HCT116 (cell line): ENCODE measurements around the gene OSBPL5.

Experiments used
- CEBPB ChIP-seq: IDR thresholded peaks from 2 replicates; pipeline ENCODE4 v1.6.1; 2012; ENCODE audit warnings: low read depth
- EGR1 ChIP-seq: IDR thresholded peaks from 2 replicates; pipeline ENCODE4 v1.6.1; 2012; ENCODE audit warnings: low read depth
- EZH2phosphoT487 ChIP-seq: fragments of 200-600 bp; IDR thresholded peaks from 2 replicates; pipeline ENCODE4 v1.6.1; 2018; ENCODE audit warnings: antibody characterized with exemption, borderline replicate concordance
- POLR2A ChIP-seq: IDR thresholded peaks from 2 replicates; pipeline ENCODE4 v1.7.0; 2011; ENCODE audit warnings: borderline replicate concordance; ENCODE audit not compliant: insufficient read depth, insufficient read length; ENCODE audit errors: extremely low read depth
- POLR2AphosphoS5 ChIP-seq: IDR thresholded peaks from 2 replicates; pipeline ENCODE4 v1.6.1; 2011; ENCODE audit warnings: mild to moderate bottlenecking, low read depth, low read length, moderate library complexity
- RAD21 ChIP-seq: IDR thresholded peaks from 2 replicates; pipeline ENCODE4 v1.6.1; 2012; ENCODE audit warnings: low read depth, mild to moderate bottlenecking
- SIN3A ChIP-seq: IDR thresholded peaks from 2 replicates; pipeline ENCODE4 v1.6.1; 2012; ENCODE audit warnings: low read depth
- SP1 ChIP-seq: IDR thresholded peaks from 2 replicates; pipeline ENCODE4 v1.6.1; 2012; ENCODE audit warnings: low read depth
- SRF ChIP-seq: IDR thresholded peaks from 2 replicates; pipeline ENCODE4 v1.6.1; 2012; ENCODE audit warnings: low read depth
- ZNF274 ChIP-seq: fragments of 200-500 bp; sonication (Bioruptor generic); IDR thresholded peaks from 2 replicates; pipeline ENCODE4 v1.6.1; 2014; ENCODE audit warnings: mild to moderate bottlenecking, low read depth, low read length, inconsistent platforms
- TF ChIP-seq, protein P1 (sequence below): IDR thresholded peaks from 2 replicates; pipeline ENCODE4 v1.6.1; 2012
- TF ChIP-seq, protein P2 (sequence below): IDR thresholded peaks from 2 replicates; pipeline ENCODE4 v1.6.1; 2012
- TF ChIP-seq, protein P3 (sequence below), 3 experiments: fragments of 200-600 bp in 1 of 3; sonication (generic) in 1 of 3; IDR thresholded peaks in 2 of 3; conservative IDR thresholded peaks in 1 of 3; 2 replicates each; pipeline ENCODE4 v1.5.1; 2012 to 2017; ENCODE audit warnings: low read depth in 2 of 3, low read length in 2 of 3, antibody characterized with exemption in 1 of 3, borderline replicate concordance in 1 of 3, control low read depth in 1 of 3, mild to moderate bottlenecking in 1 of 3, mixed read lengths in 1 of 3, mixed run types in 1 of 3, moderate library complexity in 1 of 3; ENCODE audit not compliant: insufficient read depth in 1 of 3
- TF ChIP-seq, protein P4 (sequence below): IDR thresholded peaks from 2 replicates; pipeline ENCODE4 v1.6.1; 2012; ENCODE audit warnings: low read depth

DNA sequence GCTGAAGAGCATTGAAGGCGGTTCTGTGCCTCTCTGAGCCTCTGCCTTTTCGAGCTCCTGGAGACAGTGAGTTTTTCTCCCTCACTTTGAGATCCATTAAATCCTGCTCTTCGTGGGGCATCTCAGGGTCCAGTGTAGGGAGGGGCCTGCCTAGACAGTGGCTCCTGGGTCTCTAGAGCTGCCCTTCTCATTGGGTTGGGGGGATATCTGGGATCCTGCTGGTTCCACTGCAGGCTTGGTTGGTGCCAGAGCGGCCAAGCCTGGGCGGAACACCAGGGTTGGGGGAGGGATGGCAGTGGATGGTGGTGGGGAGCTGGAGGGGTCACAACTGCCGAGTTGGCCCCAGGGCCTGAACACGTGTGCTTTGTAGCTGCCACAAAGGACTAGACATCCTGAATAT, 55.7 kb downstream of the OSBPL5 start:
- TF ChIP-seq, protein P1, sequence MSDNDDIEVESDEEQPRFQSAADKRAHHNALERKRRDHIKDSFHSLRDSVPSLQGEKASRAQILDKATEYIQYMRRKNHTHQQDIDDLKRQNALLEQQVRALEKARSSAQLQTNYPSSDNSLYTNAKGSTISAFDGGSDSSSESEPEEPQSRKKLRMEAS = no peak
- no peak for TF ChIP-seq RAD21
- TF ChIP-seq, protein P2, sequence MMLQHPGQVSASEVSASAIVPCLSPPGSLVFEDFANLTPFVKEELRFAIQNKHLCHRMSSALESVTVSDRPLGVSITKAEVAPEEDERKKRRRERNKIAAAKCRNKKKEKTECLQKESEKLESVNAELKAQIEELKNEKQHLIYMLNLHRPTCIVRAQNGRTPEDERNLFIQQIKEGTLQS = no peak
- TF ChIP-seq CEBPB = no peak
- TF ChIP-seq, protein P3, sequence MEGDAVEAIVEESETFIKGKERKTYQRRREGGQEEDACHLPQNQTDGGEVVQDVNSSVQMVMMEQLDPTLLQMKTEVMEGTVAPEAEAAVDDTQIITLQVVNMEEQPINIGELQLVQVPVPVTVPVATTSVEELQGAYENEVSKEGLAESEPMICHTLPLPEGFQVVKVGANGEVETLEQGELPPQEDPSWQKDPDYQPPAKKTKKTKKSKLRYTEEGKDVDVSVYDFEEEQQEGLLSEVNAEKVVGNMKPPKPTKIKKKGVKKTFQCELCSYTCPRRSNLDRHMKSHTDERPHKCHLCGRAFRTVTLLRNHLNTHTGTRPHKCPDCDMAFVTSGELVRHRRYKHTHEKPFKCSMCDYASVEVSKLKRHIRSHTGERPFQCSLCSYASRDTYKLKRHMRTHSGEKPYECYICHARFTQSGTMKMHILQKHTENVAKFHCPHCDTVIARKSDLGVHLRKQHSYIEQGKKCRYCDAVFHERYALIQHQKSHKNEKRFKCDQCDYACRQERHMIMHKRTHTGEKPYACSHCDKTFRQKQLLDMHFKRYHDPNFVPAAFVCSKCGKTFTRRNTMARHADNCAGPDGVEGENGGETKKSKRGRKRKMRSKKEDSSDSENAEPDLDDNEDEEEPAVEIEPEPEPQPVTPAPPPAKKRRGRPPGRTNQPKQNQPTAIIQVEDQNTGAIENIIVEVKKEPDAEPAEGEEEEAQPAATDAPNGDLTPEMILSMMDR (IDR thresholded peaks at IDR 0.05 in 2 of 3, conservative IDR thresholded peaks at IDR 0.05 in 1 of 3; ENCODE audit: borderline replicate concordance in 1 of 3, insufficient read depth in 1 of 3, low read depth in 2 of 3, low read length in 2 of 3) = no peak
- no peak for TF ChIP-seq POLR2A
- no peak for TF ChIP-seq POLR2AphosphoS5
- TF ChIP-seq SRF = no peak
- no peak for TF ChIP-seq ZNF274
- no peak for TF ChIP-seq EGR1
- TF ChIP-seq EZH2phosphoT487 = no peak
- no peak for TF ChIP-seq SIN3A
- TF ChIP-seq, protein P4, sequence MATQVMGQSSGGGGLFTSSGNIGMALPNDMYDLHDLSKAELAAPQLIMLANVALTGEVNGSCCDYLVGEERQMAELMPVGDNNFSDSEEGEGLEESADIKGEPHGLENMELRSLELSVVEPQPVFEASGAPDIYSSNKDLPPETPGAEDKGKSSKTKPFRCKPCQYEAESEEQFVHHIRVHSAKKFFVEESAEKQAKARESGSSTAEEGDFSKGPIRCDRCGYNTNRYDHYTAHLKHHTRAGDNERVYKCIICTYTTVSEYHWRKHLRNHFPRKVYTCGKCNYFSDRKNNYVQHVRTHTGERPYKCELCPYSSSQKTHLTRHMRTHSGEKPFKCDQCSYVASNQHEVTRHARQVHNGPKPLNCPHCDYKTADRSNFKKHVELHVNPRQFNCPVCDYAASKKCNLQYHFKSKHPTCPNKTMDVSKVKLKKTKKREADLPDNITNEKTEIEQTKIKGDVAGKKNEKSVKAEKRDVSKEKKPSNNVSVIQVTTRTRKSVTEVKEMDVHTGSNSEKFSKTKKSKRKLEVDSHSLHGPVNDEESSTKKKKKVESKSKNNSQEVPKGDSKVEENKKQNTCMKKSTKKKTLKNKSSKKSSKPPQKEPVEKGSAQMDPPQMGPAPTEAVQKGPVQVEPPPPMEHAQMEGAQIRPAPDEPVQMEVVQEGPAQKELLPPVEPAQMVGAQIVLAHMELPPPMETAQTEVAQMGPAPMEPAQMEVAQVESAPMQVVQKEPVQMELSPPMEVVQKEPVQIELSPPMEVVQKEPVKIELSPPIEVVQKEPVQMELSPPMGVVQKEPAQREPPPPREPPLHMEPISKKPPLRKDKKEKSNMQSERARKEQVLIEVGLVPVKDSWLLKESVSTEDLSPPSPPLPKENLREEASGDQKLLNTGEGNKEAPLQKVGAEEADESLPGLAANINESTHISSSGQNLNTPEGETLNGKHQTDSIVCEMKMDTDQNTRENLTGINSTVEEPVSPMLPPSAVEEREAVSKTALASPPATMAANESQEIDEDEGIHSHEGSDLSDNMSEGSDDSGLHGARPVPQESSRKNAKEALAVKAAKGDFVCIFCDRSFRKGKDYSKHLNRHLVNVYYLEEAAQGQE = no peak
- no peak for TF ChIP-seq SP1
